K562 (cell line): ENCODE measurements around the gene ABL1. TPM values are rescaled to one million over a fixed set of nuclear protein-coding genes. Genes with fewer than 3 reads are reported as not detected.
A peak's percentile ranks its signal among the peaks of the same experiment; 100 is the strongest.

Source experiments
- ATAC-seq: fragments of 200-7000 bp; cut with Tn5 transposase; 3 replicates; pipeline ENCODE4 v1.9.1; 2020; ENCODE audit warnings: moderate library complexity
- BruUV-seq: library from RNA; stranded (reverse); fragments of 400-500 nt; replicated peaks from 2 replicates; lab custom pipeline; 2021; lab: Mats Ljungman, UMichigan
- CTCF ChIA-PET: fragments of 300-600 bp; formaldehyde crosslinking; extraction: SDS; loops from one replicate; lab custom pipeline; 2021; ENCODE audit warnings: low intra/inter-chr PET ratio; lab: Yijun Ruan, JAX
- POLR2A ChIA-PET: fragments of 300-600, 350-650 bp; sonication (Branson Sonifier 250); formaldehyde crosslinking; extraction: SDS; loops from one replicate; lab custom pipeline; 2021; ENCODE audit warnings: antibody characterized with exemption, inconsistent platforms; lab: Yijun Ruan, JAX
- DNase-seq, 4 experiments: peaks; one replicate each; pipeline versions ENCODE4 v3.0.0 to v3.0.0-alpha.2; 2011 to 2018; ENCODE audit warnings: low spot score in 3 of 4, mixed read lengths in 3 of 4; ENCODE audit errors: extremely low read depth in 1 of 4
- FAIRE-seq: peaks from 2 replicates; lab custom pipeline; 2011; peaks lifted over from hg19 to GRCh38; lab: Jason Lieb, UNC
- H2AFZ ChIP-seq: 2 replicates; pipeline ENCODE4 v1.6.0; 2011; ENCODE audit warnings: low read depth, low read length, control low read depth, inconsistent platforms
- H3K27ac ChIP-seq: fragments of 200-600 bp; 3 replicates; pipeline ENCODE4 v1.8.0; 2011; ENCODE audit warnings: low read depth, mild to moderate bottlenecking, control low read depth, inconsistent platforms, low read length, moderate library complexity, mixed read lengths; ENCODE audit errors: extremely low read depth
- H3K27me3 ChIP-seq, 2 experiments: fragments of 300-600 bp in 1 of 2; 2 replicates in 1 of 2; 3 replicates in 1 of 2; pipeline versions ENCODE4 v1.6.0 to v1.8.0; 2011; ENCODE audit warnings: inconsistent platforms in 2 of 2, low read length in 2 of 2, mild to moderate bottlenecking in 1 of 2, mixed read lengths in 1 of 2, moderate library complexity in 1 of 2; ENCODE audit not compliant: control insufficient read depth in 2 of 2, insufficient read depth in 2 of 2
- H3K36me3 ChIP-seq: fragments of 300-600 bp; 3 replicates; pipeline ENCODE4 v1.8.0; 2011; ENCODE audit warnings: mild to moderate bottlenecking, low read length, inconsistent platforms; ENCODE audit not compliant: control insufficient read depth, insufficient read depth
- H3K4me1 ChIP-seq, 2 experiments: fragments of 200-600 bp in 1 of 2; replicated peaks in 1 of 2; 2 replicates in 1 of 2; 3 replicates in 1 of 2; pipeline versions ENCODE4 v1.5.1 to v1.8.0; 2011; ENCODE audit warnings: inconsistent platforms in 2 of 2, low read length in 2 of 2, mild to moderate bottlenecking in 1 of 2, mixed read lengths in 1 of 2, moderate library complexity in 1 of 2; ENCODE audit not compliant: control insufficient read depth in 2 of 2, insufficient read depth in 2 of 2
- H3K4me2 ChIP-seq: 2 replicates; pipeline ENCODE4 v1.6.1; 2011; ENCODE audit warnings: low read length, control low read depth, inconsistent platforms, mixed read lengths; ENCODE audit not compliant: insufficient read depth
- H3K4me3 ChIP-seq: fragments of 200-600 bp; sonication (generic), shearing (Covaris generic); 2 replicates; pipeline ENCODE4 v1.5.1; 2016; ENCODE audit warnings: control low read depth, inconsistent platforms
- H3K79me2 ChIP-seq: fragments of 200-600 bp; 3 replicates; pipeline ENCODE4 v1.8.0; 2011; ENCODE audit warnings: low read length, inconsistent platforms; ENCODE audit not compliant: control insufficient read depth, insufficient read depth
- H3K9ac ChIP-seq, 2 experiments: 2 replicates each; pipeline versions ENCODE4 v1.6.0 to v1.6.1; 2011; ENCODE audit warnings: low read depth in 2 of 2, low read length in 2 of 2, control low read depth in 1 of 2, inconsistent platforms in 1 of 2, mild to moderate bottlenecking in 1 of 2, mixed read lengths in 1 of 2; ENCODE audit not compliant: insufficient read depth in 1 of 2
- H3K9me1 ChIP-seq: one replicate; pipeline ENCODE4 v1.6.0; 2011; ENCODE audit warnings: inconsistent platforms, mild to moderate bottlenecking, low read length, moderate library complexity; ENCODE audit not compliant: control insufficient read depth, insufficient read depth
- H3K9me3 ChIP-seq: replicated peaks from 2 replicates; pipeline ENCODE4 v1.5.1; 2011; ENCODE audit warnings: low read depth, low read length, inconsistent platforms; ENCODE audit not compliant: control insufficient read depth, insufficient read depth
- H4K20me1 ChIP-seq: replicated peaks from 2 replicates; pipeline ENCODE4 v1.6.1; 2011; ENCODE audit warnings: low read length, inconsistent platforms, mixed read lengths; ENCODE audit not compliant: control insufficient read depth, insufficient read depth
- CC2D1A ChIP-seq: fragments of 450-650 bp; IDR thresholded peaks from 2 replicates; pipeline ENCODE4 v1.6.1; 2017; ENCODE audit warnings: mild to moderate bottlenecking
- DACH1 ChIP-seq: fragments of 450-650 bp; IDR thresholded peaks from 2 replicates; pipeline ENCODE4 v1.6.1; 2018; ENCODE audit not compliant: partially characterized antibody
- GTF2F1 ChIP-seq: IDR thresholded peaks from 2 replicates; pipeline ENCODE4 v1.6.1; 2011; ENCODE audit warnings: low read depth, low read length, improper control_type of control experiment
- NR1H2 ChIP-seq: sonication (generic); formaldehyde crosslinking; IDR thresholded peaks from 2 replicates; pipeline ENCODE4 v1.4.0; 2020; ENCODE audit warnings: mild to moderate bottlenecking, missing genetic modification reagents
- ZNF766 ChIP-seq: fragments of 200-800 bp; sonication (Bioruptor generic); conservative IDR thresholded peaks from 2 replicates; pipeline ENCODE4 v1.6.1; 2016; ENCODE audit warnings: missing genetic modification characterization, missing compliant biosample characterization
- WGBS: fragments of 100-300 bp; shearing (Covaris generic); methylation state at CpG from one replicate; pipeline ENCODE4 v1.1.6; 2016; ENCODE audit warnings: low coverage, mixed read lengths; ENCODE audit not compliant: insufficient coverage; ENCODE audit errors: missing lambda C conversion rate; 5-methylcytosine and 5-hydroxymethylcytosine counted together
- in situ Hi-C: fragments of 300-500 bp; cut with MboI; formaldehyde crosslinking; loops from 4 replicates; pipeline ENCODE4 v1.15.0; 2018; ENCODE audit warnings: inconsistent platforms, mixed read lengths
- intact Hi-C: fragments of 100-400 bp; cut with micrococcal nuclease; formaldehyde crosslinking; loops from 2 replicates; pipeline ENCODE4 v1.14.2; 2022
- polyA plus RNA-seq, 8 experiments: library from polyadenylated mRNA; depleted of rRNA in 4 of 8; stranded (reverse) in 5 of 8; unstranded in 3 of 8; fragments of >200 nt; fragmentation: Nextera tagmentation in 2 of 8; fragmentation: Illumina TruSeq in 1 of 8; extraction: Ambion mirVana in 2 of 8; extraction: Trizol in 1 of 8; gene quantifications; 2 replicates each; pipeline versions ENCODE4 v1.2.1 to v1.2.3, GENCODE V29; 2011 to 2014; ENCODE audit warnings: inconsistent platforms in 1 of 8, missing spikeins in 1 of 8
- total RNA-seq, 7 experiments: library from RNA; depleted of rRNA in 6 of 7; stranded (reverse); fragments of >200 nt in 6 of 7; fragmentation: Illumina TruSeq in 2 of 7; extraction: Trizol in 2 of 7; gene quantifications; 2 replicates each; pipeline versions ENCODE4 v1.2.1 to v1.2.3, GENCODE V29; 2011 to 2021; ENCODE audit warnings: low replicate concordance in 1 of 7
- TF ChIP-seq, protein P1 (sequence below): sonication (generic); formaldehyde crosslinking; IDR thresholded peaks from 2 replicates; pipeline ENCODE4 v1.8.1; 2023; ENCODE audit warnings: mild to moderate bottlenecking, missing genetic modification reagents
- TF ChIP-seq, protein P2 (sequence below): fragments of 450-650 bp; IDR thresholded peaks from 2 replicates; pipeline ENCODE4 v1.6.1; 2017; ENCODE audit warnings: antibody characterized with exemption, mild to moderate bottlenecking
- TF ChIP-seq, protein P3 (sequence below), 2 experiments: fragments of 450-650 bp in 1 of 2; sonication (generic) in 1 of 2; formaldehyde crosslinking; conservative IDR thresholded peaks; 2 replicates each; pipeline versions ENCODE4 v1.4.0 to v1.8.1; 2020 to 2022; ENCODE audit warnings: mild to moderate bottlenecking in 1 of 2, missing genetic modification reagents in 1 of 2
- TF ChIP-seq, protein P4 (sequence below): IDR thresholded peaks from 2 replicates; pipeline ENCODE4 v1.6.1; 2016; ENCODE audit warnings: missing genetic modification characterization, missing compliant biosample characterization
- TF ChIP-seq, protein P5 (sequence below), 2 experiments: fragments of 200-800 bp in 1 of 2; sonication (Bioruptor generic) in 1 of 2; sonication (generic) in 1 of 2; formaldehyde crosslinking in 1 of 2; IDR thresholded peaks in 1 of 2; conservative IDR thresholded peaks in 1 of 2; 2 replicates each; pipeline versions ENCODE4 v1.5.0 to v1.6.1; 2016 to 2020; ENCODE audit warnings: missing compliant biosample characterization in 1 of 2, missing genetic modification characterization in 1 of 2, missing genetic modification reagents in 1 of 2

Gene ABL1
- total and polyA plus RNA-seq, 9 of the 15 experiments (the other 6 are each of a cell fraction or from before 2014, with no cell fraction given) = 1.5 to 130 (median 37.8) TPM

DNA sequence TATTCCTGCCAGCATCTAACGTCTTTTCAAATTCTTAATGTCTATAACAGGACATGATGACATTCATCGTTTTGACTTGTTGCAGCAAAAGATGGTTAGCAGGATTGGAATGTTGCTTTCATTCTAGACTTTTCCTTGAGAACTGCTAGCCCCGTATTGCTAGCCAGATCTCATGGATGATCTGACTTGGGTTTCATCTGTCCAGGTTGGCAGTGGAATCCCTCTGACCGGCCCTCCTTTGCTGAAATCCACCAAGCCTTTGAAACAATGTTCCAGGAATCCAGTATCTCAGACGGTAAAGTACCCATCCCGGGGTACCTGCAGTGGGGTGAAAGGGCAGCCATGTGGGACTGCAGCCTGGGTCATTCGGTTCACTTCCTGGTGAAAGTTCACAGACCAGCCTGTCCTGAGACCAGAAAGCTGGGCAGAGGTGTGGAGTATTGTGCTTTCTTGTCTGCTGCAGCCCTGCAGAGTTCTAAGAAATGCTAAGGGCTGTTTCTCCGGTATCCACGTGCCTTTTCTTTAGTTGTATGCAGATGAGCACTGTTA is 44.9 kb downstream of the ABL1 start:
- Histone ChIP-seq H3K27ac (no peak overlapping the region), H3K36me3 (peaks cover 76% of the 10 kb centered on the region), H3K4me3 (no peak overlapping the region), H3K4me2 (no peak overlapping the region), H3K79me2 (no peaks in the 10 kb centered on the region), H3K9me1 (peaks cover 8% of the 10 kb centered on the region), H3K27me3 (no peaks in the 10 kb centered on the region), H3K9ac (no peak overlapping the region), H4K20me1 (peaks cover 12% of the 10 kb centered on the region; the same call in 1 of the 2 replicates), H3K4me1 (peaks cover 0 to 11% of the 10 kb centered on the region in 2 experiments; a peak in 1 of 5 replicates), H3K9me3 (no peaks in the 10 kb centered on the region), H2AFZ (no peak overlapping the region)
- WGBS = 80% methylated on average over 9 of the region's 9 CpGs
- ChIA-PET CTCF (no interaction called here), POLR2A (interaction anchor here (0.6 to 5.3 kb wide), 8 partner anchors 9 to 72 kb away, joined by 3 to 57 read pairs (median 4); no protein-coding TSS in a partner anchor)
- BruUV-seq = no TSS peak
- ATAC-seq (no peak), FAIRE-seq (no peak), DNase-seq (peak in 2 of 4 experiments; percentile 60)
- in situ Hi-C loops (no loop called here), intact Hi-C loops (no loop called here)
- no peak for TF ChIP-seq GTF2F1
- TF ChIP-seq CC2D1A = no peak
- TF ChIP-seq, protein P1, sequence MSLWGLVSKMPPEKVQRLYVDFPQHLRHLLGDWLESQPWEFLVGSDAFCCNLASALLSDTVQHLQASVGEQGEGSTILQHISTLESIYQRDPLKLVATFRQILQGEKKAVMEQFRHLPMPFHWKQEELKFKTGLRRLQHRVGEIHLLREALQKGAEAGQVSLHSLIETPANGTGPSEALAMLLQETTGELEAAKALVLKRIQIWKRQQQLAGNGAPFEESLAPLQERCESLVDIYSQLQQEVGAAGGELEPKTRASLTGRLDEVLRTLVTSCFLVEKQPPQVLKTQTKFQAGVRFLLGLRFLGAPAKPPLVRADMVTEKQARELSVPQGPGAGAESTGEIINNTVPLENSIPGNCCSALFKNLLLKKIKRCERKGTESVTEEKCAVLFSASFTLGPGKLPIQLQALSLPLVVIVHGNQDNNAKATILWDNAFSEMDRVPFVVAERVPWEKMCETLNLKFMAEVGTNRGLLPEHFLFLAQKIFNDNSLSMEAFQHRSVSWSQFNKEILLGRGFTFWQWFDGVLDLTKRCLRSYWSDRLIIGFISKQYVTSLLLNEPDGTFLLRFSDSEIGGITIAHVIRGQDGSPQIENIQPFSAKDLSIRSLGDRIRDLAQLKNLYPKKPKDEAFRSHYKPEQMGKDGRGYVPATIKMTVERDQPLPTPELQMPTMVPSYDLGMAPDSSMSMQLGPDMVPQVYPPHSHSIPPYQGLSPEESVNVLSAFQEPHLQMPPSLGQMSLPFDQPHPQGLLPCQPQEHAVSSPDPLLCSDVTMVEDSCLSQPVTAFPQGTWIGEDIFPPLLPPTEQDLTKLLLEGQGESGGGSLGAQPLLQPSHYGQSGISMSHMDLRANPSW (CRISPR knock-in tag) = 0 out of 2 replicates have a peak, but pooled peaks have one; percentile 7
- TF ChIP-seq, protein P2, sequence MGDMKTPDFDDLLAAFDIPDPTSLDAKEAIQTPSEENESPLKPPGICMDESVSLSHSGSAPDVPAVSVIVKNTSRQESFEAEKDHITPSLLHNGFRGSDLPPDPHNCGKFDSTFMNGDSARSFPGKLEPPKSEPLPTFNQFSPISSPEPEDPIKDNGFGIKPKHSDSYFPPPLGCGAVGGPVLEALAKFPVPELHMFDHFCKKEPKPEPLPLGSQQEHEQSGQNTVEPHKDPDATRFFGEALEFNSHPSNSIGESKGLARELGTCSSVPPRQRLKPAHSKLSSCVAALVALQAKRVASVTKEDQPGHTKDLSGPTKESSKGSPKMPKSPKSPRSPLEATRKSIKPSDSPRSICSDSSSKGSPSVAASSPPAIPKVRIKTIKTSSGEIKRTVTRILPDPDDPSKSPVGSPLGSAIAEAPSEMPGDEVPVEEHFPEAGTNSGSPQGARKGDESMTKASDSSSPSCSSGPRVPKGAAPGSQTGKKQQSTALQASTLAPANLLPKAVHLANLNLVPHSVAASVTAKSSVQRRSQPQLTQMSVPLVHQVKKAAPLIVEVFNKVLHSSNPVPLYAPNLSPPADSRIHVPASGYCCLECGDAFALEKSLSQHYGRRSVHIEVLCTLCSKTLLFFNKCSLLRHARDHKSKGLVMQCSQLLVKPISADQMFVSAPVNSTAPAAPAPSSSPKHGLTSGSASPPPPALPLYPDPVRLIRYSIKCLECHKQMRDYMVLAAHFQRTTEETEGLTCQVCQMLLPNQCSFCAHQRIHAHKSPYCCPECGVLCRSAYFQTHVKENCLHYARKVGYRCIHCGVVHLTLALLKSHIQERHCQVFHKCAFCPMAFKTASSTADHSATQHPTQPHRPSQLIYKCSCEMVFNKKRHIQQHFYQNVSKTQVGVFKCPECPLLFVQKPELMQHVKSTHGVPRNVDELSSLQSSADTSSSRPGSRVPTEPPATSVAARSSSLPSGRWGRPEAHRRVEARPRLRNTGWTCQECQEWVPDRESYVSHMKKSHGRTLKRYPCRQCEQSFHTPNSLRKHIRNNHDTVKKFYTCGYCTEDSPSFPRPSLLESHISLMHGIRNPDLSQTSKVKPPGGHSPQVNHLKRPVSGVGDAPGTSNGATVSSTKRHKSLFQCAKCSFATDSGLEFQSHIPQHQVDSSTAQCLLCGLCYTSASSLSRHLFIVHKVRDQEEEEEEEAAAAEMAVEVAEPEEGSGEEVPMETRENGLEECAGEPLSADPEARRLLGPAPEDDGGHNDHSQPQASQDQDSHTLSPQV = no peak
- TF ChIP-seq, protein P3, sequence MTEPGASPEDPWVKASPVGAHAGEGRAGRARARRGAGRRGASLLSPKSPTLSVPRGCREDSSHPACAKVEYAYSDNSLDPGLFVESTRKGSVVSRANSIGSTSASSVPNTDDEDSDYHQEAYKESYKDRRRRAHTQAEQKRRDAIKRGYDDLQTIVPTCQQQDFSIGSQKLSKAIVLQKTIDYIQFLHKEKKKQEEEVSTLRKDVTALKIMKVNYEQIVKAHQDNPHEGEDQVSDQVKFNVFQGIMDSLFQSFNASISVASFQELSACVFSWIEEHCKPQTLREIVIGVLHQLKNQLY (CRISPR knock-in tag; conservative IDR thresholded peaks at IDR 0.05) = peak in 1 of 2 experiments; percentile 78; a peak in 1 of 4 replicates
- TF ChIP-seq, protein P4, sequence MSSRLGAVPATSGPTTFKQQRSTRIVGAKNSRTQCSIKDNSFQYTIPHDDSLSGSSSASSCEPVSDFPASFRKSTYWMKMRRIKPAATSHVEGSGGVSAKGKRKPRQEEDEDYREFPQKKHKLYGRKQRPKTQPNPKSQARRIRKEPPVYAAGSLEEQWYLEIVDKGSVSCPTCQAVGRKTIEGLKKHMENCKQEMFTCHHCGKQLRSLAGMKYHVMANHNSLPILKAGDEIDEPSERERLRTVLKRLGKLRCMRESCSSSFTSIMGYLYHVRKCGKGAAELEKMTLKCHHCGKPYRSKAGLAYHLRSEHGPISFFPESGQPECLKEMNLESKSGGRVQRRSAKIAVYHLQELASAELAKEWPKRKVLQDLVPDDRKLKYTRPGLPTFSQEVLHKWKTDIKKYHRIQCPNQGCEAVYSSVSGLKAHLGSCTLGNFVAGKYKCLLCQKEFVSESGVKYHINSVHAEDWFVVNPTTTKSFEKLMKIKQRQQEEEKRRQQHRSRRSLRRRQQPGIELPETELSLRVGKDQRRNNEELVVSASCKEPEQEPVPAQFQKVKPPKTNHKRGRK (tag) = no peak
- no peak for TF ChIP-seq NR1H2 (CRISPR knock-in tag)
- TF ChIP-seq, protein P5, sequence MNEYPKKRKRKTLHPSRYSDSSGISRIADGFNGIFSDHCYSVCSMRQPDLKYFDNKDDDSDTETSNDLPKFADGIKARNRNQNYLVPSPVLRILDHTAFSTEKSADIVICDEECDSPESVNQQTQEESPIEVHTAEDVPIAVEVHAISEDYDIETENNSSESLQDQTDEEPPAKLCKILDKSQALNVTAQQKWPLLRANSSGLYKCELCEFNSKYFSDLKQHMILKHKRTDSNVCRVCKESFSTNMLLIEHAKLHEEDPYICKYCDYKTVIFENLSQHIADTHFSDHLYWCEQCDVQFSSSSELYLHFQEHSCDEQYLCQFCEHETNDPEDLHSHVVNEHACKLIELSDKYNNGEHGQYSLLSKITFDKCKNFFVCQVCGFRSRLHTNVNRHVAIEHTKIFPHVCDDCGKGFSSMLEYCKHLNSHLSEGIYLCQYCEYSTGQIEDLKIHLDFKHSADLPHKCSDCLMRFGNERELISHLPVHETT (CRISPR knock-in tag; conservative IDR thresholded peaks at IDR 0.05 in 1 of 2, IDR thresholded peaks at IDR 0.05 in 1 of 2) = no peak
- TF ChIP-seq DACH1 = no peak
- no peak for TF ChIP-seq ZNF766 (CRISPR knock-in tag)
